SK-N-SH (cell line): Measurements from ENCODE around the gene ALDH9A1. TPM values are rescaled to one million over a fixed set of nuclear protein-coding genes. Genes with fewer than 3 reads are reported as not detected.

Experiments
- CTCF ChIA-PET: fragments of 300-600, 350-600 bp; formaldehyde crosslinking; extraction: SDS; loops from one replicate; lab custom pipeline; 2021; lab: Yijun Ruan, JAX
- POLR2A ChIA-PET: fragments of 350-600 bp; sonication (Branson Sonifier 250); formaldehyde crosslinking; extraction: SDS; loops from one replicate; lab custom pipeline; 2020; ENCODE audit warnings: antibody characterized with exemption, inconsistent platforms; lab: Yijun Ruan, JAX
- DNase-seq: peaks from one replicate; pipeline ENCODE4 v3.0.0; 2012
- H2AFZ ChIP-seq: fragments of 200-600 bp; sonication (generic); 2 replicates; pipeline ENCODE4 v1.8.1; 2016; ENCODE audit warnings: antibody characterized with exemption, mild to moderate bottlenecking, low read depth
- H3F3A ChIP-seq: fragments of 200-600 bp; sonication (generic); replicated peaks from 2 replicates; pipeline ENCODE3; 2016; ENCODE audit warnings: antibody characterized with exemption, mild to moderate bottlenecking; ENCODE audit not compliant: insufficient read depth
- H3K27ac ChIP-seq, 2 experiments: fragments of 200-500 bp in 1 of 2; fragments of 200-600 bp in 1 of 2; sonication (Bioruptor generic) in 1 of 2; sonication (generic), shearing (Covaris generic) in 1 of 2; 2 replicates each; pipeline versions ENCODE4 v1.5.1 to v1.6.1; 2014 to 2016; ENCODE audit warnings: low read depth in 2 of 2, inconsistent platforms in 1 of 2, low read length in 1 of 2, mild to moderate bottlenecking in 1 of 2, mixed read lengths in 1 of 2
- H3K27me3 ChIP-seq: fragments of 200-600 bp; sonication (generic), shearing (Covaris generic); 2 replicates; pipeline ENCODE4 v1.6.1; 2016; ENCODE audit warnings: mixed run types; ENCODE audit not compliant: insufficient read depth
- H3K36me3 ChIP-seq, 2 experiments: fragments of 200-500 bp in 1 of 2; fragments of 200-600 bp in 1 of 2; sonication (Bioruptor generic) in 1 of 2; sonication (generic) in 1 of 2; replicated peaks in 1 of 2; 2 replicates each; pipeline versions ENCODE3 to v1.5.1; 2014 to 2016; ENCODE audit warnings: low read length in 1 of 2, mild to moderate bottlenecking in 1 of 2; ENCODE audit not compliant: insufficient read depth in 2 of 2, control insufficient read depth in 1 of 2
- H3K4me1 ChIP-seq, 2 experiments: fragments of 200-500 bp in 1 of 2; fragments of 200-600 bp in 1 of 2; sonication (Bioruptor generic) in 1 of 2; sonication (generic), shearing (Covaris generic) in 1 of 2; 2 replicates each; pipeline versions ENCODE4 v1.5.1 to v1.6.1; 2014 to 2016; ENCODE audit warnings: low read depth in 1 of 2, low read length in 1 of 2, mixed run types in 1 of 2; ENCODE audit not compliant: insufficient read depth in 2 of 2, control insufficient read depth in 1 of 2
- H3K4me2 ChIP-seq: fragments of 200-600 bp; sonication (generic), shearing (Covaris generic); 2 replicates; pipeline ENCODE4 v1.6.1; 2017; ENCODE audit warnings: mixed run types
- H3K4me3 ChIP-seq, 2 experiments: fragments of 200-500 bp in 1 of 2; fragments of 200-600 bp in 1 of 2; sonication (Bioruptor generic) in 1 of 2; sonication (generic), shearing (Covaris generic) in 1 of 2; 2 replicates each; pipeline versions ENCODE4 v1.5.1 to v1.8.1; 2014 to 2016; ENCODE audit warnings: low read depth in 2 of 2, inconsistent platforms in 1 of 2, low read length in 1 of 2, mild to moderate bottlenecking in 1 of 2, mixed read lengths in 1 of 2, moderate library complexity in 1 of 2
- H3K79me2 ChIP-seq: fragments of 200-600 bp; sonication (generic); 2 replicates; pipeline ENCODE4 v1.8.1; 2017; ENCODE audit warnings: mild to moderate bottlenecking; ENCODE audit not compliant: insufficient read depth
- H3K9ac ChIP-seq: fragments of 200-600 bp; sonication (generic); 2 replicates; pipeline ENCODE4 v1.6.1; 2017; ENCODE audit warnings: mixed run types
- H3K9me2 ChIP-seq: fragments of 200-600 bp; sonication (generic); 2 replicates; pipeline ENCODE4 v1.6.1; 2017; ENCODE audit warnings: mixed run types
- H3K9me3 ChIP-seq: fragments of 200-600 bp; sonication (generic); 2 replicates; pipeline ENCODE4 v1.6.1; 2017; ENCODE audit warnings: mixed run types, mild to moderate bottlenecking, moderate library complexity
- H4K20me1 ChIP-seq: fragments of 200-600 bp; sonication (generic); 2 replicates; pipeline ENCODE4 v1.6.1; 2017; ENCODE audit warnings: mild to moderate bottlenecking, mixed run types; ENCODE audit not compliant: insufficient read depth
- ELF1 ChIP-seq: IDR thresholded peaks from 2 replicates; pipeline ENCODE4 v1.4.0; 2012
- EP300 ChIP-seq, 2 experiments: IDR thresholded peaks; 2 replicates each; pipeline versions ENCODE4 v1.4.0 to v1.6.1; 2012; ENCODE audit warnings: borderline replicate concordance in 1 of 2, low read depth in 1 of 2, low read length in 1 of 2
- EZH2phosphoT487 ChIP-seq: fragments of 200-600 bp; sonication (generic); IDR thresholded peaks from 2 replicates; pipeline ENCODE4 v1.6.1; 2017; ENCODE audit warnings: low read depth, mixed run types, mild to moderate bottlenecking, antibody characterized with exemption, moderate library complexity, borderline replicate concordance
- FOSL2 ChIP-seq: IDR thresholded peaks from 2 replicates; pipeline ENCODE4 v1.4.0; 2012; ENCODE audit warnings: low read depth, mild to moderate bottlenecking, moderate library complexity, borderline replicate concordance
- FOXJ3 ChIP-seq: sonication (generic); formaldehyde crosslinking; IDR thresholded peaks from 2 replicates; pipeline ENCODE4 v1.5.1; 2020; ENCODE audit warnings: mild to moderate bottlenecking, missing genetic modification reagents
- GATA2 ChIP-seq: sonication (generic); formaldehyde crosslinking; IDR thresholded peaks from 2 replicates; pipeline ENCODE4 v1.5.0; 2020; ENCODE audit warnings: mild to moderate bottlenecking, missing genetic modification reagents
- MEF2A ChIP-seq: IDR thresholded peaks from 2 replicates; pipeline ENCODE4 v1.4.0; 2012; ENCODE audit warnings: low read depth, borderline replicate concordance
- NFIC ChIP-seq: IDR thresholded peaks from 2 replicates; pipeline ENCODE4 v1.4.0; 2012; ENCODE audit warnings: borderline replicate concordance
- RAD21 ChIP-seq: IDR thresholded peaks from 2 replicates; pipeline ENCODE4 v1.6.1; 2012; ENCODE audit warnings: mild to moderate bottlenecking, low read length
- REST ChIP-seq: IDR thresholded peaks from 2 replicates; pipeline ENCODE4 v1.6.1; 2012; ENCODE audit warnings: mild to moderate bottlenecking, low read depth, low read length, moderate library complexity
- TCF12 ChIP-seq: IDR thresholded peaks from 2 replicates; pipeline ENCODE4 v1.4.0; 2012
- TEAD4 ChIP-seq: IDR thresholded peaks from 2 replicates; pipeline ENCODE4 v1.4.0; 2012; ENCODE audit warnings: mild to moderate bottlenecking, borderline replicate concordance; ENCODE audit not compliant: insufficient read depth
- YY1 ChIP-seq: IDR thresholded peaks from 2 replicates; pipeline ENCODE4 v1.4.0; 2012; ENCODE audit warnings: low read depth, mild to moderate bottlenecking
- WGBS: methylation state at CpG from one replicate; pipeline ENCODE4 v1.1.6; 2017; ENCODE audit warnings: low lambda C conversion rate; 5-methylcytosine and 5-hydroxymethylcytosine counted together
- polyA plus RNA-seq, 3 experiments: library from polyadenylated mRNA; depleted of rRNA; stranded (reverse); fragments of >200 nt; gene quantifications; 2 replicates each; pipeline ENCODE4 v1.2.3, GENCODE V29; 2012
- TF ChIP-seq, protein P1 (sequence below): fragments of 200-600 bp; sonication (generic); IDR thresholded peaks from 2 replicates; pipeline ENCODE4 v1.6.1; 2017; ENCODE audit warnings: antibody characterized with exemption, mild to moderate bottlenecking, moderate library complexity
- TF ChIP-seq, protein P2 (sequence below): fragments of 150-350 bp; IDR thresholded peaks from 2 replicates; pipeline ENCODE4 v1.6.1; 2017; ENCODE audit warnings: antibody characterized with exemption, low read length, low read depth, borderline replicate concordance
- TF ChIP-seq, protein P3 (sequence below): IDR thresholded peaks from 2 replicates; pipeline ENCODE4 v1.4.0; 2012; ENCODE audit warnings: low read depth
- TF ChIP-seq, protein P4 (sequence below): IDR thresholded peaks from 2 replicates; pipeline ENCODE4 v1.4.0; 2012; ENCODE audit warnings: low read depth, borderline replicate concordance
- TF ChIP-seq, protein P5 (sequence below): IDR thresholded peaks from 2 replicates; pipeline ENCODE4; 2012
- TF ChIP-seq, protein P6 (sequence below): fragments of 150-350 bp; IDR thresholded peaks from 2 replicates; pipeline ENCODE4 v1.6.1; 2016; ENCODE audit warnings: mild to moderate bottlenecking, low read depth, low read length

The ALDH9A1 gene
- polyA plus RNA-seq, 1 of the 3 experiments (the other 2 are of a cell fraction): 31.3 TPM

DNA sequence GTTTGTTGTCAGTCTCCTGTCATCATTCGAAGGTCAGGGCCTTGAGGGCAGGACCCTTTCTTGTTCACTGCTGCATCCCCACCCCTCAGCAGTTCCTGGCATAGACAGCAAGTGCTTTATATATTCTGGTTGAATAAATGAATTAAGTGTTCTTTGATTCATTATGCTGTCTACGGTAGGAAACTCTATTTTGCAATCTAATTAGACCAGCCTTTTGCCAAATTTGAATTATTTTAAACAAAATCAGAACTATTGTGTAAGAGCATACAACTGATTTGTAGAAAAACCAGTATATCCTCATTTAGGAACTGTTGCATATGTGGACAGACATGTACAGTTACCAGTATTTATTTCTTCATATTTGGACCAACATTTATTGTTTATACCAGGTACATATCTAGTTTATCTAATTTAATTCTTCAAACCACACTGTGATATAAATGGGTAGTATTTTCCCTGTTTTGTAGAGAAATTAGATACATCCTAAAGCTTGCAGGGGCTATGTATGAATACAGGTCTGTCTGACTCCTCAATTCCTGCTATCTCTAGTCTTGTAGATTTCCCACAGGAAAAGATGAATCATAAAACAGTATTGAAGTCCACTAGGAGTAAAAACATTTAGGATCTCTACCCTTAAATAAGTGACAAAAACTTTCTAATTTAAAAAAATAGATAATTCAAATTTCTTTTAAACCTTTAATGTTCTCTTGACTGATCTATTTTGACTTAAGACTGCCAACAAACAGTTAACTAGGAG, 57.0 kb downstream of the ALDH9A1 start (continued):
- TF ChIP-seq MEF2A: no peak

- Histone ChIP-seq H3K4me3 (no peak overlapping the region), H2AFZ (no peak overlapping the region), H3K4me1 (peaks cover 5 to 6% of the 10 kb centered on the region in 2 experiments; a peak in 2 of 4 replicates), H3K36me3 (peaks cover 15 to 18% of the 10 kb centered on the region in 2 experiments), H3K27ac (no peak overlapping the region), H3K9me2 (no peaks in the 10 kb centered on the region), H4K20me1 (peaks cover 17% of the 10 kb centered on the region), H3K9me3 (no peaks in the 10 kb centered on the region), H3K79me2 (peaks cover 71% of the 10 kb centered on the region), H3K9ac (no peak overlapping the region), H3K27me3 (no peaks in the 10 kb centered on the region), H3F3A (no peaks in the 10 kb centered on the region), H3K4me2 (no peak overlapping the region)
- CTCF ChIA-PET: interaction anchor here (0.9 kb wide), 1 partner anchor 103 kb away, joined by 3 read pairs; no protein-coding TSS in a partner anchor
- 100% methylated on average over 1 of the region's 1 CpG for WGBS
- no peak for DNase-seq
- POLR2A ChIA-PET: no interaction called here
- TF ChIP-seq RAD21: no peak
- TF ChIP-seq GATA2 (CRISPR knock-in tag): no peak
- TF ChIP-seq, protein P1, sequence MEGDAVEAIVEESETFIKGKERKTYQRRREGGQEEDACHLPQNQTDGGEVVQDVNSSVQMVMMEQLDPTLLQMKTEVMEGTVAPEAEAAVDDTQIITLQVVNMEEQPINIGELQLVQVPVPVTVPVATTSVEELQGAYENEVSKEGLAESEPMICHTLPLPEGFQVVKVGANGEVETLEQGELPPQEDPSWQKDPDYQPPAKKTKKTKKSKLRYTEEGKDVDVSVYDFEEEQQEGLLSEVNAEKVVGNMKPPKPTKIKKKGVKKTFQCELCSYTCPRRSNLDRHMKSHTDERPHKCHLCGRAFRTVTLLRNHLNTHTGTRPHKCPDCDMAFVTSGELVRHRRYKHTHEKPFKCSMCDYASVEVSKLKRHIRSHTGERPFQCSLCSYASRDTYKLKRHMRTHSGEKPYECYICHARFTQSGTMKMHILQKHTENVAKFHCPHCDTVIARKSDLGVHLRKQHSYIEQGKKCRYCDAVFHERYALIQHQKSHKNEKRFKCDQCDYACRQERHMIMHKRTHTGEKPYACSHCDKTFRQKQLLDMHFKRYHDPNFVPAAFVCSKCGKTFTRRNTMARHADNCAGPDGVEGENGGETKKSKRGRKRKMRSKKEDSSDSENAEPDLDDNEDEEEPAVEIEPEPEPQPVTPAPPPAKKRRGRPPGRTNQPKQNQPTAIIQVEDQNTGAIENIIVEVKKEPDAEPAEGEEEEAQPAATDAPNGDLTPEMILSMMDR: no peak
- no peak for TF ChIP-seq EZH2phosphoT487
- TF ChIP-seq, protein P2, sequence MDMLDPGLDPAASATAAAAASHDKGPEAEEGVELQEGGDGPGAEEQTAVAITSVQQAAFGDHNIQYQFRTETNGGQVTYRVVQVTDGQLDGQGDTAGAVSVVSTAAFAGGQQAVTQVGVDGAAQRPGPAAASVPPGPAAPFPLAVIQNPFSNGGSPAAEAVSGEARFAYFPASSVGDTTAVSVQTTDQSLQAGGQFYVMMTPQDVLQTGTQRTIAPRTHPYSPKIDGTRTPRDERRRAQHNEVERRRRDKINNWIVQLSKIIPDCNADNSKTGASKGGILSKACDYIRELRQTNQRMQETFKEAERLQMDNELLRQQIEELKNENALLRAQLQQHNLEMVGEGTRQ: no peak
- TF ChIP-seq, protein P3, sequence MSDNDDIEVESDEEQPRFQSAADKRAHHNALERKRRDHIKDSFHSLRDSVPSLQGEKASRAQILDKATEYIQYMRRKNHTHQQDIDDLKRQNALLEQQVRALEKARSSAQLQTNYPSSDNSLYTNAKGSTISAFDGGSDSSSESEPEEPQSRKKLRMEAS: no peak
- TF ChIP-seq ELF1: no peak
- TF ChIP-seq, protein P4, sequence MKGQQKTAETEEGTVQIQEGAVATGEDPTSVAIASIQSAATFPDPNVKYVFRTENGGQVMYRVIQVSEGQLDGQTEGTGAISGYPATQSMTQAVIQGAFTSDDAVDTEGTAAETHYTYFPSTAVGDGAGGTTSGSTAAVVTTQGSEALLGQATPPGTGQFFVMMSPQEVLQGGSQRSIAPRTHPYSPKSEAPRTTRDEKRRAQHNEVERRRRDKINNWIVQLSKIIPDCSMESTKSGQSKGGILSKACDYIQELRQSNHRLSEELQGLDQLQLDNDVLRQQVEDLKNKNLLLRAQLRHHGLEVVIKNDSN: no peak
- TF ChIP-seq, protein P5, sequence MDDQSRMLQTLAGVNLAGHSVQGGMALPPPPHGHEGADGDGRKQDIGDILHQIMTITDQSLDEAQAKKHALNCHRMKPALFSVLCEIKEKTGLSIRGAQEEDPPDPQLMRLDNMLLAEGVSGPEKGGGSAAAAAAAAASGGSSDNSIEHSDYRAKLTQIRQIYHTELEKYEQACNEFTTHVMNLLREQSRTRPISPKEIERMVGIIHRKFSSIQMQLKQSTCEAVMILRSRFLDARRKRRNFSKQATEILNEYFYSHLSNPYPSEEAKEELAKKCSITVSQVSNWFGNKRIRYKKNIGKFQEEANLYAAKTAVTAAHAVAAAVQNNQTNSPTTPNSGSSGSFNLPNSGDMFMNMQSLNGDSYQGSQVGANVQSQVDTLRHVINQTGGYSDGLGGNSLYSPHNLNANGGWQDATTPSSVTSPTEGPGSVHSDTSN: no peak
- no peak for TF ChIP-seq MEF2A
- no peak for TF ChIP-seq TCF12
- no peak for TF ChIP-seq REST
- TF ChIP-seq YY1: no peak
- TF ChIP-seq, protein P6, sequence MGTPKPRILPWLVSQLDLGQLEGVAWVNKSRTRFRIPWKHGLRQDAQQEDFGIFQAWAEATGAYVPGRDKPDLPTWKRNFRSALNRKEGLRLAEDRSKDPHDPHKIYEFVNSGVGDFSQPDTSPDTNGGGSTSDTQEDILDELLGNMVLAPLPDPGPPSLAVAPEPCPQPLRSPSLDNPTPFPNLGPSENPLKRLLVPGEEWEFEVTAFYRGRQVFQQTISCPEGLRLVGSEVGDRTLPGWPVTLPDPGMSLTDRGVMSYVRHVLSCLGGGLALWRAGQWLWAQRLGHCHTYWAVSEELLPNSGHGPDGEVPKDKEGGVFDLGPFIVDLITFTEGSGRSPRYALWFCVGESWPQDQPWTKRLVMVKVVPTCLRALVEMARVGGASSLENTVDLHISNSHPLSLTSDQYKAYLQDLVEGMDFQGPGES: no peak
- no peak for TF ChIP-seq FOSL2
- no peak for TF ChIP-seq NFIC
- TF ChIP-seq FOXJ3 (CRISPR knock-in tag): no peak
- TF ChIP-seq TEAD4: no peak
- TF ChIP-seq EP300 (IDR thresholded peaks at IDR 0.05; ENCODE audit: borderline replicate concordance in 1 of 2, low read depth in 1 of 2, low read length in 1 of 2): no peak
Observed at GRCh38 chr1:165639821-165640623, 58.3 kb downstream of the ALDH9A1 start.
